Panc1 (cell line): Measurements from ENCODE around the gene LRP5. TPM values are rescaled to one million over a fixed set of nuclear protein-coding genes. Genes with fewer than 3 reads are reported as not detected.

Source experiments
- ATAC-seq: fragments of 200-7000 bp; cut with Tn5 transposase; 2 replicates; pipeline ENCODE4 v1.9.1; 2020; ENCODE audit warnings: mild to moderate bottlenecking, moderate library complexity
- BruUV-seq: library from RNA; stranded (reverse); fragments of 400-500 nt; replicated peaks from 2 replicates; lab custom pipeline; 2021; lab: Mats Ljungman, UMichigan
- CTCF ChIA-PET: fragments of 300-600 bp; sonication (Branson Sonifier 250); formaldehyde crosslinking; loops from one replicate; lab custom pipeline; 2022; ENCODE audit warnings: antibody characterized with exemption; lab: Charles Lee
- POLR2A ChIA-PET: fragments of 300-600 bp; sonication (Branson Sonifier 250); formaldehyde crosslinking; loops from one replicate; lab custom pipeline; 2022; ENCODE audit warnings: antibody characterized with exemption; lab: Charles Lee
- DNase-seq: peaks from one replicate; pipeline ENCODE4 v3.0.0-alpha.2; 2010; ENCODE audit warnings: low read depth, low spot score
- H3K27ac ChIP-seq: 2 replicates; pipeline ENCODE4 v1.5.1; 2011; ENCODE audit warnings: mild to moderate bottlenecking, low read length, inconsistent platforms
- H3K27me3 ChIP-seq: fragments of 200-500 bp; sonication (Bioruptor generic); 2 replicates; pipeline ENCODE4 v1.6.0; 2014; ENCODE audit warnings: low read length, inconsistent platforms; ENCODE audit not compliant: control insufficient read depth, insufficient read depth
- H3K36me3 ChIP-seq: fragments of 200-500 bp; sonication (Bioruptor generic); 2 replicates; pipeline ENCODE4 v1.5.1; 2014; ENCODE audit warnings: inconsistent platforms, mild to moderate bottlenecking, low read length, moderate library complexity; ENCODE audit not compliant: control insufficient read depth, insufficient read depth
- H3K4me1 ChIP-seq: 2 replicates; pipeline ENCODE4 v1.5.1; 2011; ENCODE audit warnings: inconsistent platforms, mild to moderate bottlenecking, low read length, moderate library complexity; ENCODE audit not compliant: control insufficient read depth, insufficient read depth
- H3K4me3 ChIP-seq, 2 experiments: 2 replicates each; pipeline ENCODE4 v1.5.1; 2011 to 2012; ENCODE audit warnings: low read depth in 2 of 2, low read length in 2 of 2, mild to moderate bottlenecking in 2 of 2, inconsistent platforms in 1 of 2, moderate library complexity in 1 of 2
- H3K9me3 ChIP-seq: fragments of 200-500 bp; sonication (Bioruptor generic); 2 replicates; pipeline ENCODE4 v1.5.1; 2014; ENCODE audit warnings: low read depth, mild to moderate bottlenecking, inconsistent platforms, low read length, moderate library complexity; ENCODE audit not compliant: control insufficient read depth, insufficient read depth
- CTCF ChIP-seq: fragments of 450-650 bp; IDR thresholded peaks from 2 replicates; pipeline ENCODE4 v1.5.1; 2017; ENCODE audit warnings: mild to moderate bottlenecking
- POLR2AphosphoS5 ChIP-seq: IDR thresholded peaks from 2 replicates; pipeline ENCODE4 v1.6.1; 2012; ENCODE audit warnings: mild to moderate bottlenecking, low read depth, low read length, moderate library complexity
- REST ChIP-seq, 2 experiments: IDR thresholded peaks; 2 replicates each; pipeline ENCODE4 v1.6.1; 2011 to 2012; ENCODE audit warnings: low read depth in 2 of 2, control low read depth in 1 of 2, low read length in 1 of 2, mild to moderate bottlenecking in 1 of 2, moderate library complexity in 1 of 2; ENCODE audit not compliant: insufficient read depth in 1 of 2
- SIN3A ChIP-seq: IDR thresholded peaks from 2 replicates; pipeline ENCODE4 v1.6.1; 2012; ENCODE audit warnings: low read depth, mild to moderate bottlenecking, low read length, moderate library complexity, borderline replicate concordance; ENCODE audit not compliant: insufficient read depth
- TCF7L2 ChIP-seq: IDR thresholded peaks from 2 replicates; pipeline ENCODE4 v1.6.1; 2011; ENCODE audit warnings: mild to moderate bottlenecking, low read depth, low read length, inconsistent platforms
- in situ Hi-C: cut with HindIII; loops from 2 replicates; pipeline ENCODE4 v1.10.0; 2016; ENCODE audit warnings: low sequenced_read_pairs, low pct_unique_long_range_greater_than_20kb
- intact Hi-C: fragments of 100-400 bp; cut with micrococcal nuclease; formaldehyde crosslinking; loops from one replicate; pipeline ENCODE4 v1.10.0; 2022; ENCODE audit not compliant: unreplicated experiment
- total RNA-seq: library from RNA; stranded (reverse); gene quantifications from one replicate; pipeline ENCODE4 v1.2.1, GENCODE V29; 2021; ENCODE audit not compliant: unreplicated experiment

The LRP5 gene
- total RNA-seq, 1 experiment from 2014 or later = 171 TPM

GRCh38 chr11:68303982-68304780 is 8.2 kb upstream of the LRP5 start:
- Histone ChIP-seq H3K27ac (no peak overlapping the region), H3K27me3 (no peaks in the 10 kb centered on the region), H3K9me3 (no peaks in the 10 kb centered on the region), H3K4me3 (no peak overlapping the region), H3K36me3 (no peaks in the 10 kb centered on the region), H3K4me1 (peaks cover 6% of the 10 kb centered on the region)
- intact Hi-C loops (no loop called here), in situ Hi-C loops (no loop called here)
- POLR2A ChIA-PET = no interaction called here
- no TSS peak for BruUV-seq
- ATAC-seq (no peak), DNase-seq (no peak)
- no peak for TF ChIP-seq POLR2AphosphoS5
- no peak for TF ChIP-seq REST (IDR thresholded peaks at IDR 0.05; ENCODE audit: insufficient read depth in 1 of 2, low read depth in 2 of 2, low read length in 1 of 2)
- TF ChIP-seq CTCF = no peak
- no peak for TF ChIP-seq TCF7L2
- no peak for TF ChIP-seq SIN3A
- CTCF ChIA-PET = interaction anchor here (0.6 kb wide), 1 partner anchor 10 kb away, joined by 3 read pairs; no protein-coding TSS in a partner anchor

GRCh38 chr11:68306636-68307035 is 5.8 kb upstream of the LRP5 start:
- no peak for DNase-seq

More at GRCh38 chr11:68306636-68307035, 5.8 kb upstream of the LRP5 start:
- POLR2A ChIA-PET = no interaction called here
- ATAC-seq = no peak
- no peaks in the 10 kb centered on the region for H3K9me3 ChIP-seq
- H3K27me3 ChIP-seq = no peaks in the 10 kb centered on the region
- intact Hi-C loops = no loop called here
- no peak overlapping the region for H3K27ac ChIP-seq
- no peaks in the 10 kb centered on the region for H3K36me3 ChIP-seq
- H3K4me3 ChIP-seq = no peak overlapping the region
- BruUV-seq = no TSS peak
- in situ Hi-C loops = no loop called here
- H3K4me1 ChIP-seq = peaks cover 16% of the 10 kb centered on the region
- CTCF ChIA-PET = no interaction called here
- no peak for TF ChIP-seq TCF7L2
- TF ChIP-seq REST (IDR thresholded peaks at IDR 0.05; ENCODE audit: insufficient read depth in 1 of 2, low read depth in 2 of 2, low read length in 1 of 2) = no peak
- no peak for TF ChIP-seq POLR2AphosphoS5
- TF ChIP-seq CTCF = no peak
- TF ChIP-seq SIN3A = no peak
